ENCODE results near the gene AHDC1.
A peak's percentile ranks its signal among the peaks of the same experiment; 100 is the strongest.

AHDC1 gene

GRCh38 chr1:27570784-27571183 is 33.2 kb downstream of the AHDC1 start:
- CTCF ChIA-PET: interaction anchor here (0.8 to 27.5 kb wide), 8 partner anchors 13 to 523 kb away, joined by 3 to 689 read pairs (median 4); partner anchors contain the start of gene AHDC1
- no peak for TF ChIP-seq CTCF (IDR thresholded peaks at IDR 0.05; ENCODE audit: insufficient read depth, low read length, missing control alignments)
- POLR2A ChIA-PET: no interaction called here
- H3K4me3 ChIP-seq (ENCODE audit: low read depth, low read length): no peak overlapping the region
- no peak for DNase-seq (ENCODE audit: low read depth, low spot score)

- no peak overlapping the region for H3K4me3 ChIP-seq (ENCODE audit: low read depth, low read length)
- no peak for DNase-seq (ENCODE audit: low read depth, low spot score)
- CTCF ChIA-PET: interaction anchor here (0.8 to 27.5 kb wide), 7 partner anchors 14 to 522 kb away, joined by 3 to 689 read pairs (median 3); partner anchors contain the start of gene AHDC1
- TF ChIP-seq CTCF (IDR thresholded peaks at IDR 0.05; ENCODE audit: insufficient read depth, low read length, missing control alignments): no peak
- POLR2A ChIA-PET: no interaction called here
These were observed 33.6 kb downstream of the AHDC1 start for GRCh38 chr1:27570356-27570755.

- DNase-seq (ENCODE audit: low read depth, low spot score): no peak
- POLR2A ChIA-PET: no interaction called here
- no peak overlapping the region for H3K4me3 ChIP-seq (ENCODE audit: low read depth, low read length)
- CTCF ChIA-PET: interaction anchor here (0.8 to 27.5 kb wide), 10 partner anchors 7 to 521 kb away, joined by 3 to 689 read pairs (median 4); partner anchors contain the start of gene AHDC1
- TF ChIP-seq CTCF (IDR thresholded peaks at IDR 0.05; ENCODE audit: insufficient read depth, low read length, missing control alignments): no peak
These were observed 34.2 kb downstream of the AHDC1 start for GRCh38 chr1:27569506-27570291.

GRCh38 chr1:27569088-27569460 is 34.9 kb downstream of the AHDC1 start:
- CTCF ChIA-PET: interaction anchor here (0.8 to 27.5 kb wide), 19 partner anchors 8 to 272 kb away, joined by 3 to 689 read pairs (median 4); partner anchors contain the start of gene AHDC1
- no peak for DNase-seq (ENCODE audit: low read depth, low spot score)
- no peak for TF ChIP-seq CTCF (IDR thresholded peaks at IDR 0.05; ENCODE audit: insufficient read depth, low read length, missing control alignments)

GRCh38 chr1:27568300-27569087 is 35.5 kb downstream of the AHDC1 start:
- peak; percentile 10 for DNase-seq (ENCODE audit: low read depth, low spot score)
- ChIA-PET CTCF (interaction anchor here (0.7 to 27.5 kb wide), 21 partner anchors 9 to 272 kb away, joined by 3 to 689 read pairs (median 4); partner anchors contain the start of genes AHDC1 and IFI6), POLR2A (interaction anchor here (0.9 to 2.1 kb wide), 2 partner anchors 11 to 31 kb away, joined by 3 to 8 read pairs; no protein-coding TSS in a partner anchor)
- H3K4me3 ChIP-seq (ENCODE audit: low read depth, low read length): peak overlapping the region; percentile 27; the same call in 1 of the 2 replicates
- peak; percentile 43 for TF ChIP-seq CTCF (IDR thresholded peaks at IDR 0.05; ENCODE audit: insufficient read depth, low read length, missing control alignments)

More at GRCh38 chr1:27569088-27569460, 34.9 kb downstream of the AHDC1 start:
- POLR2A ChIA-PET: interaction anchor here (2.1 kb wide), 1 partner anchor 12 kb away, joined by 8 read pairs; no protein-coding TSS in a partner anchor
- 0 out of 2 replicates have a peak overlapping the region, but pooled peaks have one; percentile 27 for H3K4me3 ChIP-seq (ENCODE audit: low read depth, low read length)
